DND-41 (cell line): ENCODE data around the gene CNIH4.

Experiments
- EZH2 ChIP-seq: IDR thresholded peaks from 3 replicates; pipeline ENCODE4 v1.6.1; 2012; ENCODE audit warnings: borderline replicate concordance, low read depth, mild to moderate bottlenecking, moderate library complexity, low read length, inconsistent platforms; ENCODE audit not compliant: severe bottlenecking
- TF ChIP-seq, protein P1 (sequence below): IDR thresholded peaks from 2 replicates; pipeline ENCODE4 v1.5.1; 2012; ENCODE audit warnings: borderline replicate concordance, low read length, moderate library complexity, mild to moderate bottlenecking; ENCODE audit not compliant: poor library complexity, severe bottlenecking; ENCODE audit errors: extremely low read depth

DNA sequence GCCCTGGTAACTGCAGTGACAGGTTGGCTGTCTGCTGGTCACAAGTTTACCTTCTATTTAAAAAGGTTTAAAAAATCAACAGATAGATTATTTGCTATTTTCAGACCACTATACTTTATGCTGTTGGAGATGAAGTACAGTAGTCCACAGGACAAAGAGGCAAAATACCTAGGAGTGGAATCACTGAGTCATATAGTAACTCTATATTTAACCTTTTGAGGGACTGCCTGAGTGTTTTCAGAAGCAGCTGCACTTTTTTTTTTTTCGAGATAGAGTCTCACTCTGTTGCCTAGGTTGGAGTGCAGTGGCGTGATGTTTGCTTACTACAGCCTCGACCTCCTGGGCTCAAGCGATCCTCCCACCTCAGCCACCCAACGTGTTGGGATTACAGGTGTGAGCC, 11.7 kb downstream of the CNIH4 start:
- TF ChIP-seq, protein P1, sequence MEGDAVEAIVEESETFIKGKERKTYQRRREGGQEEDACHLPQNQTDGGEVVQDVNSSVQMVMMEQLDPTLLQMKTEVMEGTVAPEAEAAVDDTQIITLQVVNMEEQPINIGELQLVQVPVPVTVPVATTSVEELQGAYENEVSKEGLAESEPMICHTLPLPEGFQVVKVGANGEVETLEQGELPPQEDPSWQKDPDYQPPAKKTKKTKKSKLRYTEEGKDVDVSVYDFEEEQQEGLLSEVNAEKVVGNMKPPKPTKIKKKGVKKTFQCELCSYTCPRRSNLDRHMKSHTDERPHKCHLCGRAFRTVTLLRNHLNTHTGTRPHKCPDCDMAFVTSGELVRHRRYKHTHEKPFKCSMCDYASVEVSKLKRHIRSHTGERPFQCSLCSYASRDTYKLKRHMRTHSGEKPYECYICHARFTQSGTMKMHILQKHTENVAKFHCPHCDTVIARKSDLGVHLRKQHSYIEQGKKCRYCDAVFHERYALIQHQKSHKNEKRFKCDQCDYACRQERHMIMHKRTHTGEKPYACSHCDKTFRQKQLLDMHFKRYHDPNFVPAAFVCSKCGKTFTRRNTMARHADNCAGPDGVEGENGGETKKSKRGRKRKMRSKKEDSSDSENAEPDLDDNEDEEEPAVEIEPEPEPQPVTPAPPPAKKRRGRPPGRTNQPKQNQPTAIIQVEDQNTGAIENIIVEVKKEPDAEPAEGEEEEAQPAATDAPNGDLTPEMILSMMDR, result no peak
- no peak for TF ChIP-seq EZH2
